Glutamatergic neuron (in vitro differentiated cells): Measurements from ENCODE around the gene SLC13A4. TPM values are rescaled to one million over a fixed set of nuclear protein-coding genes. Genes with fewer than 3 reads are reported as not detected.

Experiments used
- DNase-seq: peaks from one replicate; pipeline ENCODE4 v3.0.0; 2022
- H3K27ac Mint-ChIP-seq: one replicate; pipeline ENCODE4 v1.8.0; 2020; ENCODE audit warnings: mild to moderate bottlenecking, mixed read lengths, inconsistent platforms; ENCODE audit not compliant: unreplicated experiment
- H3K27me3 Mint-ChIP-seq: one replicate; pipeline ENCODE4 v1.8.0; 2020; ENCODE audit warnings: mild to moderate bottlenecking, moderate library complexity, mixed read lengths, inconsistent platforms; ENCODE audit not compliant: unreplicated experiment
- H3K36me3 Mint-ChIP-seq: one replicate; pipeline ENCODE4 v1.8.0; 2020; ENCODE audit warnings: mild to moderate bottlenecking, mixed read lengths, inconsistent platforms; ENCODE audit not compliant: unreplicated experiment
- H3K4me1 Mint-ChIP-seq: one replicate; pipeline ENCODE4 v1.8.0; 2020; ENCODE audit warnings: mild to moderate bottlenecking, low read depth, mixed read lengths, inconsistent platforms; ENCODE audit not compliant: unreplicated experiment
- H3K4me3 Mint-ChIP-seq: one replicate; pipeline ENCODE4 v1.8.0; 2020; ENCODE audit warnings: mild to moderate bottlenecking, mixed read lengths, inconsistent platforms; ENCODE audit not compliant: unreplicated experiment
- H3K9me3 Mint-ChIP-seq: one replicate; pipeline ENCODE4 v1.8.0; 2020; ENCODE audit warnings: mild to moderate bottlenecking, moderate library complexity, mixed read lengths, inconsistent platforms; ENCODE audit not compliant: unreplicated experiment
- CTCF ChIP-seq: fragments of 200-600 bp; sonication (generic); IDR thresholded peaks from one replicate; pipeline ENCODE4 v1.5.0; 2021; ENCODE audit not compliant: partially characterized antibody, unreplicated experiment
- total RNA-seq: library from RNA; stranded (reverse); fragmentation: NEBNext Ultra II Directional; extraction: Animal tissue kit (Norgen Biotek cat#: 25700); gene quantifications from one replicate; pipeline ENCODE4 v1.2.1, GENCODE V29; 2021; ENCODE audit not compliant: unreplicated experiment

The SLC13A4 gene
- total RNA-seq, 1 donor from 2014 or later = not detected

- H3K4me1 Mint-ChIP-seq = peaks cover 3% of the 10 kb centered on the region
- H3K9me3 Mint-ChIP-seq = no peaks in the 10 kb centered on the region
- no peak for DNase-seq
Observed at GRCh38 chr7:135729230-135729629, 1.2 kb upstream of the SLC13A4 start.

GRCh38 chr7:135726911-135727673, 894 bp downstream of the SLC13A4 start:
- H3K36me3 Mint-ChIP-seq = no peaks in the 10 kb centered on the region
- H3K4me1 Mint-ChIP-seq = peaks cover 3% of the 10 kb centered on the region
- H3K27me3 Mint-ChIP-seq = no peaks in the 10 kb centered on the region
- H3K9me3 Mint-ChIP-seq = no peaks in the 10 kb centered on the region
- DNase-seq = no peak
- no peak overlapping the region for H3K27ac Mint-ChIP-seq
- no peak overlapping the region for H3K4me3 Mint-ChIP-seq
- TF ChIP-seq CTCF = no peak

More at GRCh38 chr7:135729230-135729629, 1.2 kb upstream of the SLC13A4 start:
- no peak overlapping the region for H3K27ac Mint-ChIP-seq
- H3K36me3 Mint-ChIP-seq = no peaks in the 10 kb centered on the region
- peaks cover 1% of the 10 kb centered on the region for H3K27me3 Mint-ChIP-seq
- TF ChIP-seq CTCF = no peak
- no peak overlapping the region for H3K4me3 Mint-ChIP-seq

- H3K9me3 Mint-ChIP-seq = no peaks in the 10 kb centered on the region
- no peak overlapping the region for H3K27ac Mint-ChIP-seq
- TF ChIP-seq CTCF = no peak
- no peaks in the 10 kb centered on the region for H3K27me3 Mint-ChIP-seq
- H3K4me1 Mint-ChIP-seq = peaks cover 3% of the 10 kb centered on the region
- no peaks in the 10 kb centered on the region for H3K36me3 Mint-ChIP-seq
- no peak for DNase-seq
- no peak overlapping the region for H3K4me3 Mint-ChIP-seq
Observed at GRCh38 chr7:135726276-135726788, 1.7 kb downstream of the SLC13A4 start.

- no peak for DNase-seq
- H3K27me3 Mint-ChIP-seq = peaks cover 2% of the 10 kb centered on the region
- H3K9me3 Mint-ChIP-seq = no peaks in the 10 kb centered on the region
- no peaks in the 10 kb centered on the region for H3K36me3 Mint-ChIP-seq
- TF ChIP-seq CTCF = no peak
- peaks cover 9% of the 10 kb centered on the region for H3K4me1 Mint-ChIP-seq
- no peak overlapping the region for H3K27ac Mint-ChIP-seq
- H3K4me3 Mint-ChIP-seq = no peak overlapping the region
Observed at GRCh38 chr7:135723411-135723810, 4.6 kb downstream of the SLC13A4 start.

GRCh38 chr7:135721198-135721820, 6.7 kb downstream of the SLC13A4 start:
- Mint-ChIP-seq H3K4me3 (no peak overlapping the region), H3K4me1 (peaks cover 23% of the 10 kb centered on the region), H3K27ac (no peak overlapping the region), H3K27me3 (peaks cover 6% of the 10 kb centered on the region), H3K36me3 (no peaks in the 10 kb centered on the region), H3K9me3 (peaks cover 2% of the 10 kb centered on the region)
- DNase-seq = no peak
- no peak for TF ChIP-seq CTCF
